K562 (cell line): ENCODE data around the gene PARP1. TPM values are rescaled to one million over a fixed set of nuclear protein-coding genes. Genes with fewer than 3 reads are reported as not detected.
A peak's percentile ranks its signal among the peaks of the same experiment; 100 is the strongest.

Experiments used
- ATAC-seq: fragments of 200-7000 bp; cut with Tn5 transposase; 3 replicates; pipeline ENCODE4 v1.9.1; 2020; ENCODE audit warnings: moderate library complexity
- BruUV-seq: library from RNA; stranded (reverse); fragments of 400-500 nt; replicated peaks from 2 replicates; lab custom pipeline; 2021; lab: Mats Ljungman, UMichigan
- CTCF ChIA-PET: fragments of 300-600 bp; formaldehyde crosslinking; extraction: SDS; loops from one replicate; lab custom pipeline; 2021; ENCODE audit warnings: low intra/inter-chr PET ratio; lab: Yijun Ruan, JAX
- POLR2A ChIA-PET: fragments of 300-600, 350-650 bp; sonication (Branson Sonifier 250); formaldehyde crosslinking; extraction: SDS; loops from one replicate; lab custom pipeline; 2021; ENCODE audit warnings: antibody characterized with exemption, inconsistent platforms; lab: Yijun Ruan, JAX
- DNase-seq, 4 experiments: peaks; one replicate each; pipeline versions ENCODE4 v3.0.0 to v3.0.0-alpha.2; 2011 to 2018; ENCODE audit warnings: low spot score in 3 of 4, mixed read lengths in 3 of 4; ENCODE audit errors: extremely low read depth in 1 of 4
- FAIRE-seq: peaks from 2 replicates; lab custom pipeline; 2011; peaks lifted over from hg19 to GRCh38; lab: Jason Lieb, UNC
- H2AFZ ChIP-seq: 2 replicates; pipeline ENCODE4 v1.6.0; 2011; ENCODE audit warnings: low read depth, low read length, control low read depth, inconsistent platforms
- H3K27ac ChIP-seq: fragments of 200-600 bp; 3 replicates; pipeline ENCODE4 v1.8.0; 2011; ENCODE audit warnings: low read depth, mild to moderate bottlenecking, control low read depth, inconsistent platforms, low read length, moderate library complexity, mixed read lengths; ENCODE audit errors: extremely low read depth
- H3K27me3 ChIP-seq, 2 experiments: fragments of 300-600 bp in 1 of 2; 2 replicates in 1 of 2; 3 replicates in 1 of 2; pipeline versions ENCODE4 v1.6.0 to v1.8.0; 2011; ENCODE audit warnings: inconsistent platforms in 2 of 2, low read length in 2 of 2, mild to moderate bottlenecking in 1 of 2, mixed read lengths in 1 of 2, moderate library complexity in 1 of 2; ENCODE audit not compliant: control insufficient read depth in 2 of 2, insufficient read depth in 2 of 2
- H3K36me3 ChIP-seq: fragments of 300-600 bp; 3 replicates; pipeline ENCODE4 v1.8.0; 2011; ENCODE audit warnings: mild to moderate bottlenecking, low read length, inconsistent platforms; ENCODE audit not compliant: control insufficient read depth, insufficient read depth
- H3K4me1 ChIP-seq, 2 experiments: fragments of 200-600 bp in 1 of 2; replicated peaks in 1 of 2; 2 replicates in 1 of 2; 3 replicates in 1 of 2; pipeline versions ENCODE4 v1.5.1 to v1.8.0; 2011; ENCODE audit warnings: inconsistent platforms in 2 of 2, low read length in 2 of 2, mild to moderate bottlenecking in 1 of 2, mixed read lengths in 1 of 2, moderate library complexity in 1 of 2; ENCODE audit not compliant: control insufficient read depth in 2 of 2, insufficient read depth in 2 of 2
- H3K4me2 ChIP-seq: 2 replicates; pipeline ENCODE4 v1.6.1; 2011; ENCODE audit warnings: low read length, control low read depth, inconsistent platforms, mixed read lengths; ENCODE audit not compliant: insufficient read depth
- H3K4me3 ChIP-seq: fragments of 200-600 bp; sonication (generic), shearing (Covaris generic); 2 replicates; pipeline ENCODE4 v1.5.1; 2016; ENCODE audit warnings: control low read depth, inconsistent platforms
- H3K79me2 ChIP-seq: fragments of 200-600 bp; 3 replicates; pipeline ENCODE4 v1.8.0; 2011; ENCODE audit warnings: low read length, inconsistent platforms; ENCODE audit not compliant: control insufficient read depth, insufficient read depth
- H3K9ac ChIP-seq, 2 experiments: 2 replicates each; pipeline versions ENCODE4 v1.6.0 to v1.6.1; 2011; ENCODE audit warnings: low read depth in 2 of 2, low read length in 2 of 2, control low read depth in 1 of 2, inconsistent platforms in 1 of 2, mild to moderate bottlenecking in 1 of 2, mixed read lengths in 1 of 2; ENCODE audit not compliant: insufficient read depth in 1 of 2
- H3K9me1 ChIP-seq: one replicate; pipeline ENCODE4 v1.6.0; 2011; ENCODE audit warnings: inconsistent platforms, mild to moderate bottlenecking, low read length, moderate library complexity; ENCODE audit not compliant: control insufficient read depth, insufficient read depth
- H3K9me3 ChIP-seq: replicated peaks from 2 replicates; pipeline ENCODE4 v1.5.1; 2011; ENCODE audit warnings: low read depth, low read length, inconsistent platforms; ENCODE audit not compliant: control insufficient read depth, insufficient read depth
- H4K20me1 ChIP-seq: replicated peaks from 2 replicates; pipeline ENCODE4 v1.6.1; 2011; ENCODE audit warnings: low read length, inconsistent platforms, mixed read lengths; ENCODE audit not compliant: control insufficient read depth, insufficient read depth
- ELK1 ChIP-seq: sonication (generic); formaldehyde crosslinking; IDR thresholded peaks from 2 replicates; pipeline ENCODE4 v1.8.1; 2022; ENCODE audit warnings: missing genetic modification reagents
- FOXJ2 ChIP-seq: fragments of 200-800 bp; sonication (Bioruptor generic); IDR thresholded peaks from 2 replicates; pipeline ENCODE4 v1.6.1; 2016; ENCODE audit warnings: missing genetic modification characterization, missing compliant biosample characterization
- HMBOX1 ChIP-seq: sonication (generic); IDR thresholded peaks from 2 replicates; pipeline ENCODE4 v1.6.1; 2016
- KHSRP ChIP-seq: fragments of 450-650 bp; IDR thresholded peaks from 2 replicates; pipeline ENCODE4 v1.6.1; 2017
- POLR2H ChIP-seq: IDR thresholded peaks from 2 replicates; pipeline ENCODE4 v1.6.1; 2016; ENCODE audit warnings: missing genetic modification characterization, low read depth, mild to moderate bottlenecking, control low read depth, missing compliant biosample characterization, moderate library complexity
- RFX1 ChIP-seq: fragments of 450-650 bp; IDR thresholded peaks from 2 replicates; pipeline ENCODE4 v1.6.1; 2016; ENCODE audit warnings: mild to moderate bottlenecking, moderate library complexity
- RNF2 ChIP-seq: sonication (generic); IDR thresholded peaks from 2 replicates; pipeline ENCODE4 v1.6.1; 2016
- WGBS: fragments of 100-300 bp; shearing (Covaris generic); methylation state at CpG from one replicate; pipeline ENCODE4 v1.1.6; 2016; ENCODE audit warnings: low coverage, mixed read lengths; ENCODE audit not compliant: insufficient coverage; ENCODE audit errors: missing lambda C conversion rate; 5-methylcytosine and 5-hydroxymethylcytosine counted together
- in situ Hi-C: fragments of 300-500 bp; cut with MboI; formaldehyde crosslinking; loops from 4 replicates; pipeline ENCODE4 v1.15.0; 2018; ENCODE audit warnings: inconsistent platforms, mixed read lengths
- intact Hi-C: fragments of 100-400 bp; cut with micrococcal nuclease; formaldehyde crosslinking; loops from 2 replicates; pipeline ENCODE4 v1.14.2; 2022
- polyA plus RNA-seq, 8 experiments: library from polyadenylated mRNA; depleted of rRNA in 4 of 8; stranded (reverse) in 5 of 8; unstranded in 3 of 8; fragments of >200 nt; fragmentation: Nextera tagmentation in 2 of 8; fragmentation: Illumina TruSeq in 1 of 8; extraction: Ambion mirVana in 2 of 8; extraction: Trizol in 1 of 8; gene quantifications; 2 replicates each; pipeline versions ENCODE4 v1.2.1 to v1.2.3, GENCODE V29; 2011 to 2014; ENCODE audit warnings: inconsistent platforms in 1 of 8, missing spikeins in 1 of 8
- total RNA-seq, 7 experiments: library from RNA; depleted of rRNA in 6 of 7; stranded (reverse); fragments of >200 nt in 6 of 7; fragmentation: Illumina TruSeq in 2 of 7; extraction: Trizol in 2 of 7; gene quantifications; 2 replicates each; pipeline versions ENCODE4 v1.2.1 to v1.2.3, GENCODE V29; 2011 to 2021; ENCODE audit warnings: low replicate concordance in 1 of 7

The PARP1 gene
- total and polyA plus RNA-seq, 9 of the 15 experiments (the other 6 are each of a cell fraction or from before 2014, with no cell fraction given), result 121 to 306 (median 250) TPM

GRCh38 chr1:226401355-226402303 lies 6.3 kb downstream of the PARP1 start:
- Histone ChIP-seq H3K9me3 (no peaks in the 10 kb centered on the region), H3K36me3 (peaks cover 82% of the 10 kb centered on the region), H3K4me1 (peaks cover 24 to 31% of the 10 kb centered on the region in 2 experiments), H3K27me3 (no peaks in the 10 kb centered on the region), H3K27ac (no peak overlapping the region), H3K4me3 (no peak overlapping the region), H3K4me2 (no peak overlapping the region), H3K9me1 (peaks cover 8% of the 10 kb centered on the region), H2AFZ (no peak overlapping the region), H3K9ac (no peak overlapping the region), H4K20me1 (peaks cover 26% of the 10 kb centered on the region), H3K79me2 (peaks cover 87% of the 10 kb centered on the region)
- no peak for FAIRE-seq
- TF ChIP-seq HMBOX1 (peak; percentile 28; the same call in 1 of the 2 replicates), RNF2 (no peak), KHSRP (no peak), RFX1 (peak; percentile 81; the same call in 1 of the 2 replicates), POLR2H (tag) (no peak), ELK1 (CRISPR knock-in tag) (no peak), FOXJ2 (tag) (no peak)
- POLR2A ChIA-PET, result interaction anchor here (0.6 to 1.2 kb wide), 5 partner anchors 9 to 360 kb away, joined by 3 to 5 read pairs (median 3); no protein-coding TSS in a partner anchor
- no peak; the same call in 2 of the 3 replicates for ATAC-seq
- in situ Hi-C loops (no loop called here), intact Hi-C loops (no loop called here)
- 84% methylated on average over 9 of the region's 9 CpGs for WGBS
- DNase-seq, result peak in 1 of 4 experiments; percentile 20
- CTCF ChIA-PET, result no interaction called here
- no TSS peak for BruUV-seq
